COLO668 (cell line): Measurements from ENCODE around the gene ARHGAP4.

ENCODE experiments used
- DNase-seq: peaks from one replicate; lab custom pipeline; 2025; ENCODE audit not compliant: unreplicated experiment; lab: John Stamatoyannopoulos, UW

ARHGAP4 gene

DNA sequence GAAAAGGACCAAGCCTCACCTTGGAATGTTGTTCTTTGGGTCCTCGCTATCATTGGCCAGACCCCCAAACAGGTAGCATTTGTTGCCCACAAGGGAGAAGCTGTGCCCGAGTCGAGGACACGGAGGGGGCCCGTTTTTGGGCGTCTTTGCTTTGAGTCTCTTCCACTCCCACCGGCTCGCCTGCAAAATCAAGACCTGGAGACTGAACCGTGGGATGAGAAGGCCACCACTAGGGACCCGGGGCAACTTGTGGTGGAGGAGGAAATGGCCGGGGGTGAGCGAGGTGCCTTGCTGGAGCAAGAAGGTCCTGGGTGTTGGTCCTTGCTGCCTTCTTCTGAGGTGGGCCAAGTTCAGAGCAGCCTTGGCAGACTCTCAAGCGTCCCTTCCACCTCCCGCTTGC lies 38.0 kb upstream of the ARHGAP4 start:
- no peak for DNase-seq

- no peak for DNase-seq
These were observed 37.5 kb upstream of the ARHGAP4 start for GRCh38 chrX:153963546-153963945.

DNA sequence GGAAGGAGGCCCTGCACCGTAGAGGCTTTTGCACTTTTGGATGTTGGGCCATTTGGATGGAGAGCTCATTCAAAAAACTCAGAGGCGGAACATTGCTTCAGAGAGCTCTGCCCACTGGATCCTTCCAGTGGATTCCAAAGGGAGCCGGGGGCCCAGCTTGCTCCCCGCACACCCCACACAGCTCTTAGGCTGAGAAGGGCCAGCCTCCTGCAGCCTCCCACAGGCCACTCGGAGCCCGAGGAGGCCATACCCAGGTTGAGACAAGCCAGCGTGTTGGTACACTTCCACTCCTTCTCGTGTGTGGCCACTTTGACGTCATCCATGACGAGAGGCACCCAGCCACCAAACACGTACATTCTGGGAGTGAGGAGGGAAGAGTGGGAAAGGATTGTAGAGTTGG lies 35.2 kb upstream of the ARHGAP4 start:
- DNase-seq: no peak

- no peak for DNase-seq
These were observed 34.7 kb upstream of the ARHGAP4 start for GRCh38 chrX:153960786-153961185.

DNA sequence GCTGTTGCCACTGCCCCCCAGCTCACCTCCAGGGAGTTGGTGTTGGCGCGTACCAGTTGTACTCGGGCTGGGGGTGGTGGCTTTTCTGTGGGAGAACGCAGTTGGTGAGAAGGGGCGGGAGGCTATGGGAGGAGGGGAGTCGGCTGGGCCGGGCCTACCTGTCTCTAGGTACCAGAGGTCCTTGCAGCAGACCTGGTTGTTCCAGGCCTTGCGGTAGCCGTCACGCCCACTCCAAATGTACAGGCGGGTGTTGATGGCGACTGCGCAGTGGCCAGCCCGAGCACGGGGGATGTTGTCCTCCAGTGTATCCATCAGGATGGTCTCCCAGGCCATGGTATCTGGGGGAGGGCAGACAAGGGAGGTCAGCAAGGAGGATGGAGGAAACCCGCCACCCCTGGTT lies 34.0 kb upstream of the ARHGAP4 start:
- no peak for DNase-seq

- no peak for DNase-seq
These were observed 33.6 kb upstream of the ARHGAP4 start for GRCh38 chrX:153959649-153960048.

DNA sequence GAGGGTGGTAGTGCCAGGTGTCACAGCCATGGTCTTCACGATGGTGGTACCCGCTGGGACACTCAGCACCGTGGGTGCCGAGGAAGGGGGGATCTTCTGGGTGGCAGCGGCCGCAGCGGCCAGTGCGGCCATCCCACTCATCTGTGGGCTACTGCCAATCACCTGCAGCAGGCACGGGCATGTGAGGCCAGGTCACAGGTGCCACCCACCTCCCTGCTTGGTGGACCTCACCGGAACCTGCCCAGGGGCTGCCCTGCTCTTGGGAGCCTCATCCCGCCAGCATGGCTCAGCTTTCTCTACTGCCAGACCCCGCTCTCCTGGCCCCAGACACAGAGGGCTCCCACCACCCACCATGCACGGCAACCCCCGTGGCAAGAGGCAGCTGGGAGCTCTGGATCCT lies 32.5 kb upstream of the ARHGAP4 start:
- no peak for DNase-seq

GRCh38 chrX:153957224-153957623 lies 31.2 kb upstream of the ARHGAP4 start:
- DNase-seq: no peak

GRCh38 chrX:153956044-153956907 lies 30.2 kb upstream of the ARHGAP4 start:
- DNase-seq: no peak

DNA sequence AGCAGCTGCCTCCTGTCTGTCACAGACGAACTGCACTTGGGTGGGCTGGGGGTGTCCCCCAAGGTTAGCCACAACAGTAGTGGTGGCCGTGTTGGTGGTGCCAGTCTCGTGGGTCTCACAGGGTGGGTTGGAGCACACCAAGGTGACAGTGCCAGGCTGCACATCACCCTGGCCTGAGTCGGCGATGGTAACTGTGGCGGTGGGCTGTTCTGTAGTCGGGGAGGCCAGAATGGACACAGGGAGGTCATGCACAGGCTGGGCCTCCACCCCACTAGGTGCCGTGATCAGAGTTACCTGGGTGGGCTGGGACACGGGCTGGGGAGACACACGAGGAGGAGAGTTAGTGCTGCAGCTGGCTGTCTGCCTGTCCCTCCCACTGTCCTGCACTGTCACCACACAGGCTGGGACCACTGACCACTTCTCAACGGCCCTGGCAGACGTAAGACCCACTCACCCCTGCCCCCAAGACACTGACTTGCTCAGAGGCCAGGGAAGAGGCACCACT lies 29.2 kb upstream of the ARHGAP4 start:
- DNase-seq: no peak

GRCh38 chrX:153954558-153955227 lies 28.6 kb upstream of the ARHGAP4 start:
- no peak for DNase-seq

- DNase-seq: no peak
These were observed 28.0 kb upstream of the ARHGAP4 start for GRCh38 chrX:153953892-153954557.

DNA sequence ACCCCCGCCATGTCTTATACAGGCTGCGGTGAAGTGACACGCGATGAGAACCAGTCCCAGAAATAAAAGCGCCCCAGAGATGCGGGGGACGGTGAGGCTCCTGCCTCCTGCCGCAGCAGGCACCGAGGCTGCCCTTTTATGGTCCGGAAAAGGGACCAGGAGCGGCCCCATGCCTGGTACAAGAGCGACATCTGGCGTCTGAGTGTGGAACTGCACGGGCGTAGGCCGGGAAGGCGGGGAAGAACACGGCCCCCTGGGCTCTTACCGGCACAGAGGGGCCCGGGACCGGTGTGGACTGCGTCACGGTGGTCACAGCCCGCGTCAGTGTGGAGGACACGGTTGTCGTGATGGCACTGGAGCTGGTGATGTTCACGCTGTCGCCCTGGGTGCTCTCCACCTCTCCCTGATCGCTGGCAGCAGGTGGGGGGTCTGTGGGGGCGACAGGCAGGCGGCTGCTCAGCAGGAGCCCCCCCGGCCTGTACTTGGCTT lies 27.3 kb upstream of the ARHGAP4 start:
- DNase-seq: peak; percentile 66

- DNase-seq: no peak
These were observed 26.4 kb upstream of the ARHGAP4 start for GRCh38 chrX:153952373-153953026.

- no peak for DNase-seq
These were observed 25.8 kb upstream of the ARHGAP4 start for GRCh38 chrX:153951683-153952372.

- no peak for DNase-seq
These were observed 24.1 kb upstream of the ARHGAP4 start for GRCh38 chrX:153950127-153950526.

DNA sequence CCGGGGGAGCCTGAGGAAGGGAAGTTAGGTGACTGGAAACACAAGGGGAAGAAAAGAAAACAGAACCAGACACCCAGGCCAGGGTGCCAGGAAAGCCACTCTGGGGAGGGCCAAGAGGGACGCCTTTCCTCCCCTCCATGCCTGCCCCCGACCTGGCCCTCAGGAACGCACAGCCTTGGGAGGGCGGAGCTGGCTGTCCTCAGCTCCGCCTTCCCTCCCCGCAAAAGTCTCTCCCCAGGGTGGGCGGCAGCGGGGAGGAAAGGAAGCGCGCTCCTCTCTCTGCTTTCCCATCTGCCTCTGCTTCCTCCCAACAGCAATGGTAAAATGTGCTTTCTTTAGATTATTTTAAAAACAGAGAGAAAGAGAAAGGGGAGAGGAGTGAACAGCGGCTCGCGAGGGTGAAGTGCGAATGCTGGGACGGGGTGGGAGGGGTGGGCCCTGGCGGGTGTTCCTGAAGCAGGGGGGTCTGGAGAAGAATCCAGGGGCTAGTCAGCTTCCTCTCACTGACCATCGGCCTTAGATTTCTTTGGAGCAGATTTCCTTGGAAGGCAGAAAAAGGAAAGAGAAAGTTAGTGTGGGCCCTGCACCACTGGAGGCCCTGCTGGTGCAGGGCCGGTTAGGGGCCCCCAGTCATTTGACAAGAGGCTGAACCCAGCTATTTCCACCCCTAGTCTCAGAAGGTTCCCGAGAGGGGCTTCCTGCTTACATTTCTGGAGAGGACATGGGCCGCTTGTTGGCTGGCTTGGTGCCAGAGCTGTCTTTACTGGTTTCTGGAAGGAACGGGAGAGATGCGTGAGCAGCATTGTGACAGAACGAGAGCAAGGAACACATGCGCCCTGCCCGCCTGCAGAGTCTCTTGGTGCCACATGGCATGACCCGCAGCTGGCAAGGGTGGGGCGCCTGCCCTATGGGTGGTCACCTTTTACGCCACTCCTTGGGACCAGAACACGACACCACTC lies 23.1 kb upstream of the ARHGAP4 start:
- no peak for DNase-seq

DNA sequence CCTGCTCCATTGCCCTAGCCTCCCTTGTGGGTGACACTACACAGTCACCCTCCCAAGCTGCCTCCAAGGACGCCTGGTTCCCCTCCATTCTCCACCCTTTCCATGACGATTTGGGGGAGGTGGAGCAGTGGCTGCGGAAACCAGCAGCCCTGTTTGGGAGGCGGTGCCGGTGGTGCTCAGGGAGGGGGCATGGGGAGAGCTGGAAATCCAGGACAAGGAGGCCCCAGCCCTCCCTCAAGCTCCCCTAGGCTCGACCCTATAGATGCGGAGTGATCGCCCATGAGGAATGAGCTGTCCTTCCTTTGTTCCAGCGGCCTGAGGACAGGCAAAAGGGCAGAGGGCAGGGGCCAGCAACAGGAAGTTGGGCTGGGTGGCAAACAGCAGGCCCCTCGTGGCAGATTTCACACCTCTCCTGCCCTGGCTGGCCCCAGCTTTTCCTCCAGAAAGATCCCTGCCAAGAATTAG lies 22.0 kb upstream of the ARHGAP4 start:
- DNase-seq: no peak
